Keratinocyte (primary cell): ENCODE data around the gene ZC3H10. TPM values are rescaled to one million over a fixed set of nuclear protein-coding genes. Genes with fewer than 3 reads are reported as not detected.
A peak's percentile ranks its signal among the peaks of the same experiment; 100 is the strongest.

Experiments
- DNase-seq: peaks from one replicate; pipeline ENCODE4 v3.0.0-alpha.2; 2011; ENCODE audit warnings: low read depth, missing footprints, low spot score
- FAIRE-seq: peaks from 2 replicates; lab custom pipeline; 2011; peaks lifted over from hg19 to GRCh38; lab: Jason Lieb, UNC
- H2AFZ ChIP-seq: 2 replicates; pipeline ENCODE4 v1.6.0; 2012; ENCODE audit warnings: low read length, control low read depth, inconsistent platforms; ENCODE audit not compliant: control insufficient read depth
- H3K27ac ChIP-seq: 2 replicates; pipeline ENCODE4 v1.5.1; 2011; ENCODE audit warnings: low read length; ENCODE audit not compliant: control insufficient read depth, insufficient read depth
- H3K27me3 ChIP-seq: 3 replicates; pipeline ENCODE4 v1.6.0; 2011; ENCODE audit warnings: low read length; ENCODE audit not compliant: control insufficient read depth, insufficient read depth; ENCODE audit errors: extremely low read depth
- H3K36me3 ChIP-seq, 2 experiments: 2 replicates in 1 of 2; 3 replicates in 1 of 2; pipeline ENCODE4 v1.5.1; 2011; ENCODE audit warnings: low read length in 2 of 2, mild to moderate bottlenecking in 1 of 2; ENCODE audit not compliant: control insufficient read depth in 2 of 2, insufficient read depth in 2 of 2; ENCODE audit errors: extremely low read depth in 1 of 2
- H3K4me1 ChIP-seq: 3 replicates; pipeline ENCODE4 v1.5.1; 2011; ENCODE audit warnings: low read length; ENCODE audit not compliant: control insufficient read depth, insufficient read depth; ENCODE audit errors: extremely low read depth
- H3K4me2 ChIP-seq: 3 replicates; pipeline ENCODE4 v1.6.0; 2011; ENCODE audit warnings: low read depth, low read length; ENCODE audit not compliant: control insufficient read depth, insufficient read depth; ENCODE audit errors: extremely low read depth
- H3K4me3 ChIP-seq, 3 experiments: fragments of 200-600 bp in 1 of 3; sonication (generic) in 1 of 3; 2 replicates in 2 of 3; 3 replicates in 1 of 3; pipeline ENCODE4 v1.5.1; 2011 to 2016; ENCODE audit warnings: low read length in 3 of 3, mild to moderate bottlenecking in 3 of 3, control low read depth in 2 of 3, inconsistent platforms in 1 of 3, low read depth in 1 of 3, mixed read lengths in 1 of 3, mixed run types in 1 of 3, moderate library complexity in 1 of 3; ENCODE audit not compliant: control insufficient read depth in 2 of 3, insufficient read depth in 2 of 3; ENCODE audit errors: extremely low read depth in 1 of 3
- H3K79me2 ChIP-seq: 2 replicates; pipeline ENCODE4 v1.6.0; 2012; ENCODE audit warnings: low read length; ENCODE audit not compliant: control insufficient read depth, insufficient read depth
- H3K9ac ChIP-seq: 3 replicates; pipeline ENCODE4 v1.6.0; 2011; ENCODE audit warnings: low read length; ENCODE audit not compliant: control insufficient read depth, insufficient read depth; ENCODE audit errors: extremely low read depth
- H3K9me1 ChIP-seq: 3 replicates; pipeline ENCODE4 v1.6.0; 2011; ENCODE audit warnings: low read length; ENCODE audit not compliant: control insufficient read depth, insufficient read depth; ENCODE audit errors: extremely low read depth
- H3K9me3 ChIP-seq: 2 replicates; pipeline ENCODE4 v1.5.1; 2012; ENCODE audit warnings: low read depth, low read length; ENCODE audit not compliant: control insufficient read depth
- H4K20me1 ChIP-seq: 3 replicates; pipeline ENCODE4 v1.6.0; 2011; ENCODE audit warnings: low read length; ENCODE audit not compliant: control insufficient read depth, insufficient read depth; ENCODE audit errors: extremely low read depth
- CTCF ChIP-seq, 3 experiments: IDR thresholded peaks in 1 of 3; conservative IDR thresholded peaks in 1 of 3; optimal IDR thresholded peaks in 1 of 3; 2 replicates in 2 of 3; 3 replicates in 1 of 3; pipeline versions ENCODE3 to v1.5.1; 2011; ENCODE audit warnings: low read length in 3 of 3, mild to moderate bottlenecking in 3 of 3, moderate library complexity in 2 of 3, control low read depth in 1 of 3, inconsistent platforms in 1 of 3; ENCODE audit not compliant: insufficient read depth in 2 of 3; ENCODE audit errors: extremely low read depth in 1 of 3
- EZH2 ChIP-seq: IDR thresholded peaks from one replicate; pipeline ENCODE4 v1.6.1; 2012; ENCODE audit warnings: inconsistent platforms, mild to moderate bottlenecking, low read length, moderate library complexity
- dilution Hi-C: fragments of 300-500 bp; cut with MboI; formaldehyde crosslinking; loops from one replicate; pipeline ENCODE4 v1.7.0; 2020; ENCODE audit warnings: low sequenced_read_pairs; ENCODE audit not compliant: extremely low pct_ligation_motif_present
- polyA plus RNA-seq, 5 experiments: library from polyadenylated mRNA; depleted of rRNA in 3 of 5; stranded (reverse) in 3 of 5; stranded (forward) in 1 of 5; unstranded in 1 of 5; fragments of >200 nt; gene quantifications; 1 replicate in 1 of 5; 2 replicates in 3 of 5; 3 replicates in 1 of 5; pipeline versions ENCODE4 v1.2.1 to v1.2.3, GENCODE V29; 2011 to 2012; ENCODE audit warnings: missing spikeins in 2 of 5, low read depth in 1 of 5, low replicate concordance in 1 of 5

Gene ZC3H10
- polyA plus RNA-seq, 1 donor (not counting 4 experiments of a cell fraction or from before 2014, with no cell fraction given) = 0.85 TPM

GRCh38 chr12:56160193-56160763, 42.2 kb downstream of the ZC3H10 start:
- Histone ChIP-seq H3K36me3 (peaks cover 37 to 38% of the 10 kb centered on the region in 2 experiments), H3K4me2 (peak overlapping the region; percentile 95), H3K9ac (peak overlapping the region; percentile 99), H3K27me3 (no peaks in the 10 kb centered on the region), H2AFZ (no peak overlapping the region), H3K4me3 (peak overlapping the region; percentile 84 to 98 (median 89)), H3K9me3 (no peaks in the 10 kb centered on the region), H4K20me1 (peaks cover 21% of the 10 kb centered on the region), H3K4me1 (peaks cover 26% of the 10 kb centered on the region), H3K27ac (peak overlapping the region; percentile 21), H3K9me1 (no peaks in the 10 kb centered on the region), H3K79me2 (peaks cover 28% of the 10 kb centered on the region)
- FAIRE-seq (no peak), DNase-seq (no peak)
- TF ChIP-seq CTCF (optimal IDR thresholded peaks at IDR 0.05 in 1 of 3, IDR thresholded peaks at IDR 0.05 in 1 of 3, conservative IDR thresholded peaks at IDR 0.05 in 1 of 3; ENCODE audit: extremely low read depth in 1 of 3, insufficient read depth in 2 of 3, low read length in 3 of 3) (peak in 1 of 3 experiments; percentile 4), EZH2 (no peak)
- dilution Hi-C loops = no loop called here

GRCh38 chr12:56160894-56161689, 43.0 kb downstream of the ZC3H10 start:
- H3K9me1 ChIP-seq = no peaks in the 10 kb centered on the region
- H3K36me3 ChIP-seq = peaks cover 34 to 38% of the 10 kb centered on the region in 2 experiments

More at GRCh38 chr12:56160894-56161689, 43.0 kb downstream of the ZC3H10 start:
- H3K27ac ChIP-seq = peak overlapping the region; percentile 21
- DNase-seq (no peak), FAIRE-seq (no peak)
- peak overlapping the region; percentile 99 for H3K9ac ChIP-seq
- peak overlapping the region; percentile 95 for H3K4me2 ChIP-seq
- TF ChIP-seq EZH2 = no peak
- no peak for TF ChIP-seq CTCF (optimal IDR thresholded peaks at IDR 0.05 in 1 of 3, IDR thresholded peaks at IDR 0.05 in 1 of 3, conservative IDR thresholded peaks at IDR 0.05 in 1 of 3; ENCODE audit: extremely low read depth in 1 of 3, insufficient read depth in 2 of 3, low read length in 3 of 3)
- peaks cover 21% of the 10 kb centered on the region for H4K20me1 ChIP-seq
- peaks cover 28% of the 10 kb centered on the region for H3K79me2 ChIP-seq
- H3K4me1 ChIP-seq = peaks cover 26% of the 10 kb centered on the region
- no peaks in the 10 kb centered on the region for H3K27me3 ChIP-seq
- no peaks in the 10 kb centered on the region for H3K9me3 ChIP-seq
- H3K4me3 ChIP-seq = peak overlapping the region; percentile 84 to 98 (median 89)
- no peak overlapping the region for H2AFZ ChIP-seq
- dilution Hi-C loops = no loop called here
